Measurements from ENCODE around the gene BPIFB6.

DNA sequence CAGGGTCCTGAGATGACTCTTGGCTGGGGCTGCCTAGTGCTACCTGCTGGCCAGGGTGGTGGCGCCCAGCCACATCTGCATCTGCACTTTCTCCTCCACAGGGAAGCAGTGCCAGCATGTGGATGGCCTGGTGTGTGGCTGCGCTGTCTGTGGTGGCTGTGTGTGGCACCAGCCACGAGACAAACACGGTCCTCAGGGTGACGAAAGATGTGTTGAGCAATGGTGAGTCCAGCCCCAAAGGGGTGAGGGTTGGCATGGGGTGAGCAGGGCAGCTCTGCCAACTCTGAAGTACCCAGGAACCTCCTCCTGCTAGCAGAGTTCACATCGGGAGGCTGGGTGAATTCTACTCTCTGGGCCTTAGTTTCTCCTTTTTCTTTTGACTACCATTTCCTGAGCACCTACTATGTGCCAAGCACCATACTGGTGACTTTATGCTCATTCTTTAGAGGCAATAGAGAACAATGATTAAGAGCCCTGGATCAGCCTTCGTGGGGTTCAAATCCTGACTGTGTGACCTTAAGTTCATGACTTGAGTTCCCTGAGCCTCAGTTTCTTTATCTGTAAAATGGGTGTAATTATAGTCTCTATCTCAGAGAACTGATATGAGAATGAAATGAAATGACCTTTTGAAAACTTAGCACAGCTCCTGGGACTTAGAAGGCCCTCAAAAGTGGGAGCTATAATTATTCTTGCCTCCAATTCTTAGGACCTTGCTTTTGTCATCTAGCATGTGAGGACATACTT lies 50.1 kb downstream of the BPIFB6 start:
- TF ChIP-seq, protein P1, sequence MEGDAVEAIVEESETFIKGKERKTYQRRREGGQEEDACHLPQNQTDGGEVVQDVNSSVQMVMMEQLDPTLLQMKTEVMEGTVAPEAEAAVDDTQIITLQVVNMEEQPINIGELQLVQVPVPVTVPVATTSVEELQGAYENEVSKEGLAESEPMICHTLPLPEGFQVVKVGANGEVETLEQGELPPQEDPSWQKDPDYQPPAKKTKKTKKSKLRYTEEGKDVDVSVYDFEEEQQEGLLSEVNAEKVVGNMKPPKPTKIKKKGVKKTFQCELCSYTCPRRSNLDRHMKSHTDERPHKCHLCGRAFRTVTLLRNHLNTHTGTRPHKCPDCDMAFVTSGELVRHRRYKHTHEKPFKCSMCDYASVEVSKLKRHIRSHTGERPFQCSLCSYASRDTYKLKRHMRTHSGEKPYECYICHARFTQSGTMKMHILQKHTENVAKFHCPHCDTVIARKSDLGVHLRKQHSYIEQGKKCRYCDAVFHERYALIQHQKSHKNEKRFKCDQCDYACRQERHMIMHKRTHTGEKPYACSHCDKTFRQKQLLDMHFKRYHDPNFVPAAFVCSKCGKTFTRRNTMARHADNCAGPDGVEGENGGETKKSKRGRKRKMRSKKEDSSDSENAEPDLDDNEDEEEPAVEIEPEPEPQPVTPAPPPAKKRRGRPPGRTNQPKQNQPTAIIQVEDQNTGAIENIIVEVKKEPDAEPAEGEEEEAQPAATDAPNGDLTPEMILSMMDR (conservative IDR thresholded peaks at IDR 0.05; ENCODE audit: low read depth, low read length): no peak
- no peak for TF ChIP-seq EZH2 (IDR thresholded peaks at IDR 0.05; ENCODE audit: borderline replicate concordance, low read depth, low read length, poor library complexity, severe bottlenecking)
